K562 (cell line): ENCODE measurements around the gene TMEM204. TPM values are rescaled to one million over a fixed set of nuclear protein-coding genes. Genes with fewer than 3 reads are reported as not detected.

Experiments used
- ATAC-seq: fragments of 200-7000 bp; cut with Tn5 transposase; 3 replicates; pipeline ENCODE4 v1.9.1; 2020; ENCODE audit warnings: moderate library complexity
- BruUV-seq: library from RNA; stranded (reverse); fragments of 400-500 nt; replicated peaks from 2 replicates; lab custom pipeline; 2021; lab: Mats Ljungman, UMichigan
- CTCF ChIA-PET: fragments of 300-600 bp; formaldehyde crosslinking; extraction: SDS; loops from one replicate; lab custom pipeline; 2021; ENCODE audit warnings: low intra/inter-chr PET ratio; lab: Yijun Ruan, JAX
- POLR2A ChIA-PET: fragments of 300-600, 350-650 bp; sonication (Branson Sonifier 250); formaldehyde crosslinking; extraction: SDS; loops from one replicate; lab custom pipeline; 2021; ENCODE audit warnings: antibody characterized with exemption, inconsistent platforms; lab: Yijun Ruan, JAX
- DNase-seq, 4 experiments: peaks; one replicate each; pipeline versions ENCODE4 v3.0.0 to v3.0.0-alpha.2; 2011 to 2018; ENCODE audit warnings: low spot score in 3 of 4, mixed read lengths in 3 of 4; ENCODE audit errors: extremely low read depth in 1 of 4
- FAIRE-seq: peaks from 2 replicates; lab custom pipeline; 2011; peaks lifted over from hg19 to GRCh38; lab: Jason Lieb, UNC
- H2AFZ ChIP-seq: 2 replicates; pipeline ENCODE4 v1.6.0; 2011; ENCODE audit warnings: low read depth, low read length, control low read depth, inconsistent platforms
- H3K27ac ChIP-seq: fragments of 200-600 bp; 3 replicates; pipeline ENCODE4 v1.8.0; 2011; ENCODE audit warnings: low read depth, mild to moderate bottlenecking, control low read depth, inconsistent platforms, low read length, moderate library complexity, mixed read lengths; ENCODE audit errors: extremely low read depth
- H3K27me3 ChIP-seq, 2 experiments: fragments of 300-600 bp in 1 of 2; 2 replicates in 1 of 2; 3 replicates in 1 of 2; pipeline versions ENCODE4 v1.6.0 to v1.8.0; 2011; ENCODE audit warnings: inconsistent platforms in 2 of 2, low read length in 2 of 2, mild to moderate bottlenecking in 1 of 2, mixed read lengths in 1 of 2, moderate library complexity in 1 of 2; ENCODE audit not compliant: control insufficient read depth in 2 of 2, insufficient read depth in 2 of 2
- H3K36me3 ChIP-seq: fragments of 300-600 bp; 3 replicates; pipeline ENCODE4 v1.8.0; 2011; ENCODE audit warnings: mild to moderate bottlenecking, low read length, inconsistent platforms; ENCODE audit not compliant: control insufficient read depth, insufficient read depth
- H3K4me1 ChIP-seq, 2 experiments: fragments of 200-600 bp in 1 of 2; replicated peaks in 1 of 2; 2 replicates in 1 of 2; 3 replicates in 1 of 2; pipeline versions ENCODE4 v1.5.1 to v1.8.0; 2011; ENCODE audit warnings: inconsistent platforms in 2 of 2, low read length in 2 of 2, mild to moderate bottlenecking in 1 of 2, mixed read lengths in 1 of 2, moderate library complexity in 1 of 2; ENCODE audit not compliant: control insufficient read depth in 2 of 2, insufficient read depth in 2 of 2
- H3K4me2 ChIP-seq: 2 replicates; pipeline ENCODE4 v1.6.1; 2011; ENCODE audit warnings: low read length, control low read depth, inconsistent platforms, mixed read lengths; ENCODE audit not compliant: insufficient read depth
- H3K4me3 ChIP-seq: fragments of 200-600 bp; sonication (generic), shearing (Covaris generic); 2 replicates; pipeline ENCODE4 v1.5.1; 2016; ENCODE audit warnings: control low read depth, inconsistent platforms
- H3K79me2 ChIP-seq: fragments of 200-600 bp; 3 replicates; pipeline ENCODE4 v1.8.0; 2011; ENCODE audit warnings: low read length, inconsistent platforms; ENCODE audit not compliant: control insufficient read depth, insufficient read depth
- H3K9ac ChIP-seq, 2 experiments: 2 replicates each; pipeline versions ENCODE4 v1.6.0 to v1.6.1; 2011; ENCODE audit warnings: low read depth in 2 of 2, low read length in 2 of 2, control low read depth in 1 of 2, inconsistent platforms in 1 of 2, mild to moderate bottlenecking in 1 of 2, mixed read lengths in 1 of 2; ENCODE audit not compliant: insufficient read depth in 1 of 2
- H3K9me1 ChIP-seq: one replicate; pipeline ENCODE4 v1.6.0; 2011; ENCODE audit warnings: inconsistent platforms, mild to moderate bottlenecking, low read length, moderate library complexity; ENCODE audit not compliant: control insufficient read depth, insufficient read depth
- H3K9me3 ChIP-seq: replicated peaks from 2 replicates; pipeline ENCODE4 v1.5.1; 2011; ENCODE audit warnings: low read depth, low read length, inconsistent platforms; ENCODE audit not compliant: control insufficient read depth, insufficient read depth
- H4K20me1 ChIP-seq: replicated peaks from 2 replicates; pipeline ENCODE4 v1.6.1; 2011; ENCODE audit warnings: low read length, inconsistent platforms, mixed read lengths; ENCODE audit not compliant: control insufficient read depth, insufficient read depth
- CTBP1 ChIP-seq: fragments of 450-650 bp; IDR thresholded peaks from 2 replicates; pipeline ENCODE4 v1.6.1; 2016; ENCODE audit warnings: borderline replicate concordance
- MLLT1 ChIP-seq, 2 experiments: fragments of 450-650 bp; IDR thresholded peaks; 2 replicates each; pipeline ENCODE4 v1.6.1; 2016
- NFE2L1 ChIP-seq: fragments of 450-650 bp; IDR thresholded peaks from 2 replicates; pipeline ENCODE4 v1.6.1; 2016; ENCODE audit warnings: missing genetic modification characterization, low read depth, mild to moderate bottlenecking, missing compliant biosample characterization, moderate library complexity, borderline replicate concordance
- PCBP1 ChIP-seq: fragments of 200-400 bp; formaldehyde crosslinking; IDR thresholded peaks from 2 replicates; pipeline ENCODE4 v1.6.1; 2018; ENCODE audit warnings: mild to moderate bottlenecking, low read depth, low read length; ENCODE audit not compliant: poor library complexity, severe bottlenecking
- POLR2AphosphoS2 ChIP-seq: IDR thresholded peaks from 2 replicates; pipeline ENCODE4 v1.6.1; 2012; ENCODE audit warnings: low read length, improper control_type of control experiment
- RBM22 ChIP-seq: fragments of 200-400 bp; formaldehyde crosslinking; IDR thresholded peaks from 2 replicates; pipeline ENCODE4 v1.6.1; 2018; ENCODE audit warnings: low read length, low read depth; ENCODE audit not compliant: poor library complexity, severe bottlenecking
- YY1 ChIP-seq, 3 experiments: IDR thresholded peaks; 2 replicates each; pipeline ENCODE4 v1.6.1; 2011; ENCODE audit warnings: low read length in 2 of 3, mild to moderate bottlenecking in 2 of 3, moderate library complexity in 2 of 3, borderline replicate concordance in 1 of 3, control low read depth in 1 of 3, low read depth in 1 of 3; ENCODE audit not compliant: insufficient read depth in 3 of 3, insufficient replicate concordance in 2 of 3, control insufficient read depth in 1 of 3, insufficient read length in 1 of 3; ENCODE audit errors: extremely low read depth in 1 of 3
- WGBS: fragments of 100-300 bp; shearing (Covaris generic); methylation state at CpG from one replicate; pipeline ENCODE4 v1.1.6; 2016; ENCODE audit warnings: low coverage, mixed read lengths; ENCODE audit not compliant: insufficient coverage; ENCODE audit errors: missing lambda C conversion rate; 5-methylcytosine and 5-hydroxymethylcytosine counted together
- in situ Hi-C: fragments of 300-500 bp; cut with MboI; formaldehyde crosslinking; loops from 4 replicates; pipeline ENCODE4 v1.15.0; 2018; ENCODE audit warnings: inconsistent platforms, mixed read lengths
- intact Hi-C: fragments of 100-400 bp; cut with micrococcal nuclease; formaldehyde crosslinking; loops from 2 replicates; pipeline ENCODE4 v1.14.2; 2022
- polyA plus RNA-seq, 8 experiments: library from polyadenylated mRNA; depleted of rRNA in 4 of 8; stranded (reverse) in 5 of 8; unstranded in 3 of 8; fragments of >200 nt; fragmentation: Nextera tagmentation in 2 of 8; fragmentation: Illumina TruSeq in 1 of 8; extraction: Ambion mirVana in 2 of 8; extraction: Trizol in 1 of 8; gene quantifications; 2 replicates each; pipeline versions ENCODE4 v1.2.1 to v1.2.3, GENCODE V29; 2011 to 2014; ENCODE audit warnings: inconsistent platforms in 1 of 8, missing spikeins in 1 of 8
- total RNA-seq, 7 experiments: library from RNA; depleted of rRNA in 6 of 7; stranded (reverse); fragments of >200 nt in 6 of 7; fragmentation: Illumina TruSeq in 2 of 7; extraction: Trizol in 2 of 7; gene quantifications; 2 replicates each; pipeline versions ENCODE4 v1.2.1 to v1.2.3, GENCODE V29; 2011 to 2021; ENCODE audit warnings: low replicate concordance in 1 of 7

The TMEM204 gene
- total and polyA plus RNA-seq, 9 of the 15 experiments (the other 6 are each of a cell fraction or from before 2014, with no cell fraction given) = 0.04 to 0.18 TPM; not detected in 7

DNA sequence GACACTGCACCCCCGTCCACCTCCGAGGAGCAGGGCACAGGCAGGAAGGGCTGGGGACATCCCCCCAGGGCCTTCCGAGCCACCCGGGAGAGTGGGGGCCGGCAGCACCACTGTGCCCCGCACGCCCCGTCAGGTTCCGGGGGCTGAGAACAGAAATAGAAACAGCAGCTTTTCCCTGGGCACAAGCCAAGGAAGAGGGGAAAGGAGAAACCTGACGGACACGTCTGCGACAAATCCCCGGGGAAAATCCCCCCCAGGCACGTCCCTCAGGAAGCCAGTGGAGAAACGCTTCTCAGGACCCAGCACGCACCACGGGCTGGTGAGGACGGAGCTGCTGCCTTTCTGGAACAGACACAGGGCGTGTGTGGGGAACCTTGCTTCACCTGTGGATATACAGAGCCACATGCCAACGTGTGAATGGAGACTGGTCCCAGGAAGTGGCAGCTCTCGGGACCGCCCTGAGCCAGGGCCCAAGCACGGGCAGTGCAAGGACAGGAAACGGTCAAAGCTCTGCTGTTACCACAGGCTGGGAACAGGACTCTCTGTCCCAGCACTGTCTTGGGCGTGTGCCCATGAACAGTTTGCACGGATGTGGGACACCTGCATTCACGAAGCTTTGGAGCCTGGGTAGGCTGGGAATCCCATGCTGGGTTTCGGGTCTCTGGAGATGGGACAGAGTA lies 1.2 kb upstream of the TMEM204 start:
- peak overlapping the region in 1 of 2 experiments; percentile 61; a peak in 1 of 4 replicates for H3K9ac ChIP-seq

More for the DNA sequence above, 1.2 kb upstream of the TMEM204 start:
- CTCF ChIA-PET = no interaction called here
- Histone ChIP-seq H3K36me3 (no peaks in the 10 kb centered on the region), H3K4me2 (no peak overlapping the region), H3K27me3 (peaks cover 21 to 85% of the 10 kb centered on the region in 2 experiments; a peak in 4 of 5 replicates), H3K27ac (no peak overlapping the region), H3K4me3 (no peak overlapping the region), H3K4me1 (peaks cover 4 to 75% of the 10 kb centered on the region in 2 experiments; a peak in 3 of 5 replicates), H3K79me2 (no peaks in the 10 kb centered on the region), H3K9me1 (no peaks in the 10 kb centered on the region), H2AFZ (no peak overlapping the region), H3K9me3 (no peaks in the 10 kb centered on the region), H4K20me1 (peaks cover 12% of the 10 kb centered on the region; the same call in 1 of the 2 replicates)
- TF ChIP-seq PCBP1 (no peak), CTBP1 (no peak), NFE2L1 (tag) (no peak), MLLT1 (IDR thresholded peaks at IDR 0.05) (no peak), RBM22 (no peak), YY1 (IDR thresholded peaks at IDR 0.05; ENCODE audit: borderline replicate concordance in 1 of 3, control insufficient read depth in 1 of 3, extremely low read depth in 1 of 3, insufficient read depth in 3 of 3, insufficient read length in 1 of 3, insufficient replicate concordance in 2 of 3, low read depth in 1 of 3, low read length in 2 of 3) (no peak), POLR2AphosphoS2 (no peak)
- BruUV-seq = no TSS peak
- FAIRE-seq (peak; percentile 26), ATAC-seq (no peak), DNase-seq (no peak)
- in situ Hi-C loops (no loop called here), intact Hi-C loops (no loop called here)
- POLR2A ChIA-PET = interaction anchor here (1.1 kb wide), 1 partner anchor 19 kb away, joined by 4 read pairs; no protein-coding TSS in a partner anchor
- 20% methylated on average over 26 of the region's 28 CpGs for WGBS
